Activated T-cell treated with anti-CD3 and anti-CD28 coated beads for 48 hours (primary cell): Measurements from ENCODE around the gene TIMM17B.
A peak's percentile ranks its signal among the peaks of the same experiment; 100 is the strongest.

Source experiments
- DNase-seq: peaks from one replicate; pipeline ENCODE4 v3.0.0-alpha.2; 2020; ENCODE audit warnings: low read depth

TIMM17B gene

GRCh38 chrX:48918643-48919340, 21.2 kb upstream of the TIMM17B start, which contains the start of gene PIM2:
Gene PIM2 (minus strand): TSS chrX:48919024. CDS start chrX:48918834, 190 bp downstream.
- DNase-seq: peak; percentile 81

- DNase-seq: no peak
Measured at GRCh38 chrX:48918301-48918642, 20.7 kb upstream of the TIMM17B start.

- peak; percentile 78 for DNase-seq
Measured at GRCh38 chrX:48917139-48918001, 19.8 kb upstream of the TIMM17B start.

GRCh38 chrX:48914593-48915493, 17.3 kb upstream of the TIMM17B start:
- DNase-seq: no peak

- no peak for DNase-seq
Measured at GRCh38 chrX:48913605-48914366, 16.2 kb upstream of the TIMM17B start.

GRCh38 chrX:48911412-48912182, 14.0 kb upstream of the TIMM17B start, which contains the start of gene SLC35A2:
Gene SLC35A2 (minus strand): TSS chrX:48911646. CDS start chrX:48911636, 10 bp downstream.
- DNase-seq: peak; percentile 80

GRCh38 chrX:48910926-48911411, 13.4 kb upstream of the TIMM17B start:
- DNase-seq: no peak

GRCh38 chrX:48909703-48910294, 12.2 kb upstream of the TIMM17B start:
- DNase-seq: no peak

- DNase-seq: no peak
Measured at GRCh38 chrX:48908600-48908999, 11.0 kb upstream of the TIMM17B start.

- no peak for DNase-seq
Measured at GRCh38 chrX:48905090-48905790, 7.7 kb upstream of the TIMM17B start.

- no peak for DNase-seq
Measured at GRCh38 chrX:48904626-48905025, 7.1 kb upstream of the TIMM17B start.

- no peak for DNase-seq
Measured at GRCh38 chrX:48904180-48904579, 6.6 kb upstream of the TIMM17B start.

GRCh38 chrX:48903290-48903689, 5.7 kb upstream of the TIMM17B start:
- no peak for DNase-seq

GRCh38 chrX:48902776-48903175, 5.2 kb upstream of the TIMM17B start:
- no peak for DNase-seq

- no peak for DNase-seq
Measured at GRCh38 chrX:48902135-48902534, 4.6 kb upstream of the TIMM17B start.

GRCh38 chrX:48901069-48901468, 3.5 kb upstream of the TIMM17B start:
- DNase-seq: no peak

GRCh38 chrX:48899078-48899410, 1.5 kb upstream of the TIMM17B start:
- DNase-seq: no peak

- peak; percentile 55 for DNase-seq
Measured at GRCh38 chrX:48897157-48897624, 377 bp downstream of the TIMM17B start.

GRCh38 chrX:48896611-48897011, 957 bp downstream of the TIMM17B start:
- DNase-seq: no peak
